ENCODE measurements around the gene CALHM4. TPM values are rescaled to one million over a fixed set of nuclear protein-coding genes. Genes with fewer than 3 reads are reported as not detected.

CALHM4 gene
- not detected in 2 replicates for total RNA-seq

DNA sequence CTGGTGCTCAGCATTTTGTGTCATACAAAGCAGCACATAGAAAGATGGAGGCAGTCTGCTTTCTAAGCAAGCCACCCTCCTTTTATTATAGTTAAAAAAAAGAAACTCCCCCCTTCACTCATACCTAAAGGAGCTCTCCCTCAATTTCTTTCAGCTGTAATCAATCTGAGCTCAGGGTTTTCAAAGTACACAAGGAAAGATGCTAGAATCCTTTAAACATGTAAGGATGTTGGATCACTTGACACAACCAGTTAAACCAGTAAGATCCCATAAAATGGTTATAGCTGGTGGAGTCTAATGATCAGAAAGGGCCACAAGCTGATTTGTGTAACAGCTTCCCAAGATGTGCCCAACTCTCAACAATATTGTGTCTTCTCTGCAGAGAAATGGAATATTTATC is at the start of gene CALHM4:
Gene CALHM4 (plus strand): TSS at position 301 of the 400 bp plus-strand sequence. CDS start 43 bp downstream, at position 344.

DNA sequence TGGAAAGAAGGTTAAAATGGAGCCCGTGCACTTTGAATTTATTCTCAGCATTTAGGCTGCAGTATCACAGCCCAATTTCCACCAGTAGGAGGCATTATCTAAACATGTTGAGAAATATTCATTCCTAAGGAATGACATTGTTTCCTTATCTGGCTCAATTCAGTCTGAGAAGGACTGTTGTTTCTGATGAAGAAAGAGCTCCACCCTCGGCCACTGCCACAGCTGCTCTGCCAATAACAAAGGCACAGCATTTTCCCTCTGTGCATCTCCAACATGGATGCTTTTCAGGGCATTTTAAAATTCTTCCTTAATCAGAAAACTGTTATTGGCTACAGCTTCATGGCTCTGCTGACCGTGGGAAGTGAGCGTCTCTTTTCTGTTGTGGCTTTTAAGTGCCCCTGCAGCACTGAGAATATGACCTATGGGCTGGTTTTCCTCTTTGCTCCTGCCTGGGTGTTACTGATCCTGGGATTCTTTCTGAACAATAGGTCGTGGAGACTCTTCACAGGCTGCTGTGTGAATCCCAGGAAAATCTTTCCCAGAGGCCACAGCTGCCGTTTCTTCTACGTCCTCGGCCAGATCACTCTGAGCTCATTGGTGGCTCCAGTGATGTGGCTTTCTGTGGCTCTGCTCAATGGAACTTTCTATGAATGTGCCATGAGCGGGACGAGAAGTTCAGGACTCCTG is 42.0 kb upstream of the CALHM4 start, which contains the start of gene CALHM5:
Gene CALHM5 (plus strand): TSS at position 216 of the 687 bp plus-strand sequence. CDS start 58 bp downstream, at position 274.

DNA sequence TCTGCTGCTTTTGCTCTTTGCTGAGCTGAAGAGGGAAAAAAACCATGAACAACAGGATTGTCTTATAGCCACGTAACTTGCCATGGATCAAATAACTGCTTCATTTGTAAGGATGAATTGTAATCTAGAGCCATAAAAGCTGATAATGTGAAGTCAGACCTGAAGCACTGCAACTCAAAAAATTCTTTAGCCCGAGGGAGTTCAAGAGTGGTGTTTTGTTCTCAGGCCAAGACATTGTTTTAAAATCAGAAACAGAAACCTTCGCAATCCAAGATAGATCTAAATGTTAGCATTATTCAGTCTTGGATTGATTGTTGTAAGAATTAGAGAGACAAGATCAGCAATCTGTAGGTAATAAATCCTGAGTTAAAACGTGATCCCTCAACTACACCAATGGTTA is 7.9 kb upstream of the CALHM4 start, which contains the start of gene TRAPPC3L:
Gene TRAPPC3L (minus strand): TSS at position 34 of the 400 bp plus-strand sequence. CDS start 170 bp downstream, outside the sequence.

GRCh38 chr6:116570856-116571682 is 17.5 kb downstream of the CALHM4 start, which contains the start of gene RWDD1:
TSS of gene RWDD1 (plus strand) at chr6:116571504. CDS start at chr6:116571583, 79 bp downstream.

Other genes with a start within 250 kb of the CALHM4 start
- 98.5 and 150 TPM in 2 replicates for gene DSE, start 182.8 kb upstream of the CALHM4 start, total RNA-seq
- 0.39 and 2.5 TPM in 2 replicates for gene CALHM6, start 92.4 kb upstream of the CALHM4 start, total RNA-seq
- 0.04 TPM in 1 of 2 replicates, not detected in the other for gene CALHM5, start 42.1 kb upstream of the CALHM4 start, total RNA-seq
- 0.70 TPM in 1 of 2 replicates, not detected in the other for gene TRAPPC3L, start 8.1 kb upstream of the CALHM4 start, total RNA-seq
- 40.0 and 44.8 TPM in 2 replicates for gene RWDD1, start 17.8 kb downstream of the CALHM4 start, total RNA-seq
- 0.16 TPM in 1 of 2 replicates, not detected in the other for gene RSPH4A, start 62.7 kb downstream of the CALHM4 start, total RNA-seq
- gene ZUP1, start 115.0 kb downstream of the CALHM4 start, total RNA-seq, result 6.4 and 9.6 TPM in 2 replicates
- gene KPNA5, start 127.5 kb downstream of the CALHM4 start, total RNA-seq, result 0.62 and 1.1 TPM in 2 replicates
- 0.08 TPM in 1 of 2 replicates, not detected in the other for gene FAM162B, start 212.0 kb downstream of the CALHM4 start, total RNA-seq

All from hair follicular keratinocyte (primary cell).